Body of pancreas (tissue), 4 donors: Measurements from ENCODE around the gene FLOT1. TPM values are rescaled to one million over a fixed set of nuclear protein-coding genes. Genes with fewer than 3 reads are reported as not detected.
"Not testable (repeated sequence)": the region's sequence is repeated elsewhere in the genome, so short reads cannot be mapped to it uniquely, and the experiment has no call there.

Source experiments
- ATAC-seq: fragments of 150-250 bp; one replicate; pipeline ENCODE4 v1.9.1; 2016
- DNase-seq, 4 donors: peaks; one replicate each; pipeline ENCODE4 v3.0.0-alpha.2; 2019
- H3K27ac ChIP-seq, 4 donors: fragments of 200-600 bp; sonication (generic); 1 replicate in 3 of 4; 2 replicates in 1 of 4; pipeline versions ENCODE4 v1.5.1 to v1.6.1; 2016 to 2019; ENCODE audit warnings: mild to moderate bottlenecking in 1 of 4, mixed read lengths in 1 of 4, moderate library complexity in 1 of 4
- H3K27me3 ChIP-seq, 2 donors: fragments of 200-600 bp; sonication (generic); one replicate each; pipeline ENCODE4 v1.6.0; 2016; ENCODE audit warnings: mild to moderate bottlenecking in 1 of 2
- H3K36me3 ChIP-seq, 2 donors: fragments of 200-600 bp; sonication (generic); replicated peaks in 1 of 2; 2 replicates each; pipeline ENCODE4 v1.5.1; 2016; ENCODE audit warnings: low read depth in 2 of 2; ENCODE audit not compliant: insufficient read depth in 1 of 2
- H3K4me1 ChIP-seq: fragments of 200-600 bp; sonication (generic); one replicate; pipeline ENCODE4 v1.6.0; 2016
- H3K4me3 ChIP-seq, 2 donors: fragments of 200-600 bp; sonication (generic); 1 replicate in 1 of 2; 2 replicates in 1 of 2; pipeline ENCODE4 v1.5.1; 2016 to 2019
- H3K9me3 ChIP-seq, 3 donors: fragments of 200-600 bp; sonication (generic); 1 replicate in 2 of 3; 2 replicates in 1 of 3; pipeline ENCODE4 v1.5.1; 2016
- POLR2A ChIP-seq, 3 donors: fragments of 450-650 bp; IDR thresholded peaks; one replicate each; pipeline ENCODE4 v1.6.1; 2016; ENCODE audit warnings: antibody characterized with exemption in 3 of 3, mild to moderate bottlenecking in 2 of 3
- WGBS, 2 donors: methylation state at CpG; one replicate each; pipeline ENCODE4 v1.1.5; 2017; 5-methylcytosine and 5-hydroxymethylcytosine counted together
- intact Hi-C: fragments of 100-400 bp; cut with DNase I; formaldehyde crosslinking; loops from one replicate; pipeline ENCODE4 v1.15.1; 2023
- total RNA-seq, 2 donors: library from RNA; depleted of rRNA; stranded (reverse); fragments of >200 nt; gene quantifications; one replicate each; pipeline ENCODE4 v1.1.0, GENCODE V29; 2016
- TF ChIP-seq, protein P1 (sequence below), 7 experiments: fragments of 450-650 bp in 4 of 7; fragments of 200-600 bp in 3 of 7; sonication (generic) in 3 of 7; IDR thresholded peaks; one replicate each; pipeline ENCODE4 v1.5.1; 2016 to 2019; ENCODE audit warnings: antibody characterized with exemption in 7 of 7

Gene FLOT1
- total RNA-seq, 2 donors from 2014 or later, result 70.0 to 82.4 TPM

DNA sequence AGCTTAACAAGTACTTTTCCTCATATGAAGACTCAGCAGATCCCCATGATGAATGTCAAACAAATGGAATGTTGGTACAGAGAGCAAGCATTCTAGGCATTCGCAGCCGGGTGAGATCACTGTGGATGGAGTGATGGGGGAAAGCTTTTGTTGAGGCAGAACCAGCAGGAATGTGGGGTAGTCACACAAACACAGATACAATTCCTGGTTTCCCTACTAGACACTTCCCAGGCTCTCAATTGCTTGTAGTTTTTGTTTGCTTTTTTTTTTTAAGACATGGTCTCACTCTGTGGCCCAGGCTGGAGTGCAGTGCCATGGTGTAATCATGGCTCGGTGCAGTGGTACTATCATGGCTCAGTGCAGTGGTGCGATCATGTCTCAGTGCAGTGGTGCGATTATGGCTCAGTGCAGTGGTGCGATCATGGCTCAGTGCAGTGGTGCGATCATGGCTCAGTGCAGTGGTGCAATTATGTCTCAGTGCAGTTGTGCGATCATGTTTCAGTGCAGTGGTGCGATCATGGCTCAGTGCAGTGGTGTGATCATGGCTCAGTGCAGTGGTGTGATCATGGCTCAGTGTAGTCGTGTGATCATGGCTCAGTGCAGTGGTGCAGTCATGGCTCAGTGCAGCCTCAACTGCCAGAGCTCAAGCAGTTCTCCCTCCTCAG lies 17.2 kb upstream of the FLOT1 start:
- ATAC-seq, result peak; percentile 65
- H3K27me3 ChIP-seq, result no peaks in the 10 kb centered on the region
- H3K4me3 ChIP-seq, result no peak overlapping the region
- H3K4me1 ChIP-seq, result peaks cover 9% of the 10 kb centered on the region
- peak overlapping the region; percentile 21 to 77 (median 50) for H3K27ac ChIP-seq
- DNase-seq, result peak in 2 of 4 donors; percentile 46 to 48
- WGBS, 2 donors, result 86% methylated on average over 7 to 10 of the region's 10 CpGs
- intact Hi-C loops, result no loop called here
- TF ChIP-seq, protein P1, sequence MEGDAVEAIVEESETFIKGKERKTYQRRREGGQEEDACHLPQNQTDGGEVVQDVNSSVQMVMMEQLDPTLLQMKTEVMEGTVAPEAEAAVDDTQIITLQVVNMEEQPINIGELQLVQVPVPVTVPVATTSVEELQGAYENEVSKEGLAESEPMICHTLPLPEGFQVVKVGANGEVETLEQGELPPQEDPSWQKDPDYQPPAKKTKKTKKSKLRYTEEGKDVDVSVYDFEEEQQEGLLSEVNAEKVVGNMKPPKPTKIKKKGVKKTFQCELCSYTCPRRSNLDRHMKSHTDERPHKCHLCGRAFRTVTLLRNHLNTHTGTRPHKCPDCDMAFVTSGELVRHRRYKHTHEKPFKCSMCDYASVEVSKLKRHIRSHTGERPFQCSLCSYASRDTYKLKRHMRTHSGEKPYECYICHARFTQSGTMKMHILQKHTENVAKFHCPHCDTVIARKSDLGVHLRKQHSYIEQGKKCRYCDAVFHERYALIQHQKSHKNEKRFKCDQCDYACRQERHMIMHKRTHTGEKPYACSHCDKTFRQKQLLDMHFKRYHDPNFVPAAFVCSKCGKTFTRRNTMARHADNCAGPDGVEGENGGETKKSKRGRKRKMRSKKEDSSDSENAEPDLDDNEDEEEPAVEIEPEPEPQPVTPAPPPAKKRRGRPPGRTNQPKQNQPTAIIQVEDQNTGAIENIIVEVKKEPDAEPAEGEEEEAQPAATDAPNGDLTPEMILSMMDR (IDR thresholded peaks at IDR 0.05), result no peak
- H3K9me3 ChIP-seq, result no peaks in the 10 kb centered on the region
- no peaks in the 10 kb centered on the region for H3K36me3 ChIP-seq

DNA sequence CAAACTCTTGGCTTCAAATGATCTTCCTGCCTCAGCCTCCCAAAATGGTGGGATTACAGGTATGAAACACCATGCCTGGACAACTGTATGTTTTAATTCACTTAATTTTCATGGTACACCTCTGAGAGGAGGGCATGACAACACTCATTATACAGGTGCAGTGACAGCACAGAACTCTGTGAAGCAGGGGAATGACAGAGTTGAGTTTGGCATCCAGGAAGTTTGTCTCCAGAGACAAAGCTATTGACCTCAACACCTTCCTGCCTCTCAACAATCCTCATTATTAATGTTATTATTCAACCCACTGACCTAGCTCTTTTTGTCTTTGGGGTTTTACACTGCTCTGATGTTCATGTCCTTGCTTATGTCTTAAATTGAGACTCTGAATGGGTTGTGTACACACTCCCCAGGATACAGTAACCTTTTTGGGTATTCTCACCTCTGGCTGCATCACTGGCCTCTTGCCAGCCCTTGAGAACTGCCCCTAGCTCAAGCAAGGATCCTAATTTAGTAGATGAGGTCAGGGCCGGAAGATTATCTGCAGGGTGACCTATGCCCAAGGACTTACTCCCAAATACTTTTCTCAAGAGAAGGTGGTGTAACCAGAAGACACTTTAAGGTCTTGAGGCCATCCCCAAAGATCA lies 14.9 kb upstream of the FLOT1 start:
- no peak for ATAC-seq
- H3K4me3 ChIP-seq, result no peak overlapping the region
- 65 to 80% methylated on average over 1 of the region's 1 CpG for WGBS, 2 donors
- TF ChIP-seq, protein P1 (IDR thresholded peaks at IDR 0.05), result no peak
- no peak for TF ChIP-seq POLR2A (IDR thresholded peaks at IDR 0.05)
- H3K4me1 ChIP-seq, result peaks cover 10% of the 10 kb centered on the region
- H3K36me3 ChIP-seq, result no peaks in the 10 kb centered on the region
- DNase-seq, result no peak
- peak overlapping the region in 2 of 4 donors; percentile 8 to 12 for H3K27ac ChIP-seq
- intact Hi-C loops, result no loop called here
- no peaks in the 10 kb centered on the region for H3K9me3 ChIP-seq
- H3K27me3 ChIP-seq, result no peaks in the 10 kb centered on the region

DNA sequence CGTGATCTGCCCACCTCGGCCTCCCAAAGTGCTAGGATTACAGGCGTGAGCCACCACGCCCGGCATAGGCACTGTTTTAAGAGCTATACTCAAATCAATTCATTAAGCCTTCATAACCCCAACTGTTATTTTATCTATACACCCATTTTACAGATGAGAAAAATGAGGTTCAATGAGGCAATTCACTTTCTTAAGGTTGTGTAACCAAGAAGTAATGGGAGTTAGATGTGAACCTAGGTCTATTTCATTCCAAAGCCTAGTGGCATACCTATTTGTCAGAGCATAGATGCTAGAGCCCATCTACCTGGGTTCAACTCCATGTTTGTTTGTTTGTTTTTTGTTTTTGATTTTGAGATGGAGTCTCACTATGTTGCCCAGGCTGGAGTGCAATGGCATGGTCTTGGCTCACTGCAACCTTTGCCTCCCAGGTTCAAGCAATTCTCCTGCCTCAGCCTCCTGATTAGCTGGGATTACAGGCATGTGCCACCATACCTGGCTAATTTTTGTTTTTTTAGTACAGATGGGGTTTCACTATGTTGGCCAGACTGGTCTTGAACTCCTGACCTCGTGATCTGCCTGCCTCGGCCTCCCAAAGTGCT lies 14.0 kb upstream of the FLOT1 start:
- intact Hi-C loops, H3K27me3 ChIP-seq, H3K36me3 ChIP-seq, DNase-seq, H3K9me3 ChIP-seq, H3K4me3 ChIP-seq, ATAC-seq: not testable (repeated sequence)
- peaks cover 19% of the 10 kb centered on the region for H3K4me1 ChIP-seq
- WGBS, 2 donors, result 85% methylated on average over 7 of the region's 7 CpGs
- peak overlapping the region in 1 of 4 donors; percentile 8 for H3K27ac ChIP-seq

DNA sequence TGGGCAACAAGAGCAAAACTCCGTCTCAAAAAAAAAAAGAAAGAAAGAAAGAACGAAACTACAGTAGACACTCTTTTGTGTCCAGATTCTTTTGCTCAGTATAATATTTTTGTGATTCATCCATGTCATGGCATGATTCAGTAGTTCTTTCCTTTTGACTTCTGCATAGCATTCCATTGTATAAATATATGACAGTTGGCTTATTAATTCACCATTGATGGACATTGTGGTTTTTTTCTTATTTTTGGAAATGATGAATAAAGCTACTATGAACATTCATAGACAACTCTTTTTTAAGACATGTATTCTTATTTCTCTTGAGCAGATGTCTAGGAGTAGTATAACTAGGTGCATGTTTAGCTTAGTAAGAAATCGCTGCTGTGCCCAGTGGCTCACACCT lies 12.1 kb upstream of the FLOT1 start:
- TF ChIP-seq, protein P1 (IDR thresholded peaks at IDR 0.05), result no peak
- no peak for TF ChIP-seq POLR2A (IDR thresholded peaks at IDR 0.05)
- DNase-seq (no peak), ATAC-seq (no peak)
- no peaks in the 10 kb centered on the region for H3K9me3 ChIP-seq
- WGBS, 2 donors, result 90 to 94% methylated on average over 3 of the region's 3 CpGs
- H3K27ac ChIP-seq, result no peak overlapping the region
- no peak overlapping the region for H3K4me3 ChIP-seq
- H3K4me1 ChIP-seq, result peaks cover 37% of the 10 kb centered on the region
- H3K27me3 ChIP-seq, result no peaks in the 10 kb centered on the region
- H3K36me3 ChIP-seq, result no peaks in the 10 kb centered on the region
- intact Hi-C loops, result no loop called here

DNA sequence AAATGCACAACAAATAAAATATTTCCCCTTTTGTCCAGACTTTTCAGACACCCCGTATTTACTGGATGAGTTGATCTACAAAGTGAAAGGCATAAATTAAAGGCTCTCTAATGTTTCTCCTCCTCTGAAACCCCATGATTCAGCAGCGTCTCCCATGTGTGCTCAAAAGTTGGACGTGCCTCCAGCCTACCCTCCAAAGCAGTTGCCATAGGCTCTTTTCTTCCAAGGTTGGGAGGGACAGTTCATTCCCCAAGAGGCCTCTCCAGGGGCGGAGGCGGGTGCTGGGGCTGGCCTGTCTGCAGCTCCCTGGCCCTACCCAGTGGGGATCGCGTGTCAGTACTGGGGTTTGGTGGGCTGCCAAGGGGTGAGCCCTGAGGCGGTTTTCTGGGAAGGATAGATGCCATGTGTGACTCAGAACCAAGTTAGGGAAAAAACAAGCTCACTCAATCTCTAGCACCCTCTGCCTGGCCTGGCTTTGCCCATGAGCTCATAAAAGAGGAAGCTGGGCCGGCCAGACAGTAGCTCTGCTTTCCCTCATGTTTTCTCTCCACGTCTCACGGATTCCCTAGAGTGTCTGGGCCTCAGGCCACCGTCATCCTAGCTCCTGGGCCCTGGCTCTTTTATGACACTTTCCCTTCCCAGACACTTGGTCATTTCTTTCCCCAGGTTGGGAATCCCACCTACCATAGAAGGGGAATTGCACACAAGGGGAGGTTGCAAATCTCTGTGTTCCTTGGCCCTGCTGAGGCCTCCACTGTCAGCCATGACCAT lies 9.9 kb upstream of the FLOT1 start:
- intact Hi-C loops, result no loop called here
- no peaks in the 10 kb centered on the region for H3K27me3 ChIP-seq
- peak overlapping the region; percentile 33 to 97 (median 88) for H3K27ac ChIP-seq
- H3K9me3 ChIP-seq, result no peaks in the 10 kb centered on the region
- TF ChIP-seq POLR2A (IDR thresholded peaks at IDR 0.05), result peak in 2 of 3 donors; percentile 18 to 45
- TF ChIP-seq, protein P1 (IDR thresholded peaks at IDR 0.05), result no peak
- peaks cover 60% of the 10 kb centered on the region for H3K4me1 ChIP-seq
- H3K36me3 ChIP-seq, result no peaks in the 10 kb centered on the region
- DNase-seq, result peak; percentile 57 to 86 (median 66)
- 57 to 65% methylated on average over 10 to 12 of the region's 12 CpGs for WGBS, 2 donors
- no peak overlapping the region for H3K4me3 ChIP-seq
- peak; percentile 50 for ATAC-seq
